Measurements from ENCODE around the gene MRGPRE.

- no peak for TF ChIP-seq EZH2 (IDR thresholded peaks at IDR 0.05; ENCODE audit: low read length)
- no peak for TF ChIP-seq CTCF (optimal IDR thresholded peaks at IDR 0.05 in 1 of 3, IDR thresholded peaks at IDR 0.05 in 1 of 3, conservative IDR thresholded peaks at IDR 0.05 in 1 of 3; ENCODE audit: extremely low read depth in 1 of 3, insufficient read depth in 2 of 3, low read length in 3 of 3)
Observed at GRCh38 chr11:3214420-3214699, 17.9 kb downstream of the MRGPRE start.

Measured in keratinocyte (primary cell).